ENCODE results near the gene KCNK18.
"Not testable (repeated sequence)": the region's sequence is repeated elsewhere in the genome, so short reads cannot be mapped to it uniquely, and the experiment has no call there.

KCNK18 gene

GRCh38 chr10:117222976-117223692, 25.8 kb downstream of the KCNK18 start:
- DNase-seq = no peak

DNA sequence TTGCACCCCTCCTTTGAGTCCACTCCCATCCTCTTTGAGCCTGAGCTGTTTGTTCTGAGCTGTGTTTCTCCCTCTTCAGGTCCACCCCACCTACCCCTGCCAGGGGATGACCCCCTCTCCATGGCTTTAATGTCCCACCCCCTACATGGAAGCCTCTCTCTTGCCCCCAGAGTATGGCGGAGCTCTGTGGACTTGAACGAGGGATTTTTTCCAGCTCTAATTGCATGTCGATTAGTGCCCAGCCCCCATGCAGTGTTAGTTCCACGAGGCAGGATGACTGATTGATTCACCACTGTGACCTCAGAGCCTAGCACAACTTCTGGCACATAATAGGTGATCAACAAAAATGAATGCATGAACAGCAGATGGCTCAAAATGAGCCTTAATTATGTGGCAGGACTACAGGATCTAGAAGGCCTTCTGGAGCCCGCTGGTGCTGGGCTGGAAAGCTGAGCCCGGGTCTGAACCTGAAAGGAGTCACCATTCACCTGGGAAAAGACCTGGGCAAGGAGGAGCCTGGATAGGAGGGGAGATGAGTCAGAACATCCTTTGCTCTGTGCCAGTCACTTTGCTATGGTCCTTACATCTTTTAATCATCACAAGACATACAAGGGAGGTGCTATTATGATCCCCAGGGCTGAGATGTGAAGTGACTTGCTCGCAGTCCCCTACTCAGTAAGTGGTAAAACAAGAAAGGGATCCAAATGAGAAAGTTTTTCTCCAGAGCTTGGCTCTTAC, 26.6 kb downstream of the KCNK18 start:
- no peak for DNase-seq

- no peak for DNase-seq
These were observed 27.6 kb downstream of the KCNK18 start for GRCh38 chr10:117224881-117225280.

- no peak for DNase-seq
These were observed 29.6 kb downstream of the KCNK18 start for GRCh38 chr10:117226813-117227451.

GRCh38 chr10:117228210-117228609, 30.9 kb downstream of the KCNK18 start:
- no peak for DNase-seq

DNA sequence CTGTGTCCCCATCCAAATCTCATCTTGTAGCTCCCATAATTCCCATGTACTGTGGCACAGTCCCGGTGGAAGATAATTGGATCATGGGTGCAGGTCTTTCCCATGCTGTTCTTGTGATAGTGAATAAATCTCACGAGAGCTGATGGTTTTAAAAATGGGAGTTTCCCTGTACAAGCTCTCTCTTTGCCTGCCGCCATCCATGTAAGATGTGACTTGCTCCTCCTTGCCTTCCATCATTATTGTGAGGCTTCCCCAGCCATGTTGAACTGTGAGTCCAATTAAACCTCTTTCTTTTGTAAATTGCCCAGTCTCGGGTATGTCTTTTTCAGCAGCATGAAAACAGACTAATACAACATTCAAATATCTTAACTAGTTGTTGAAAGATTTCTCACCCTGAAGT, 32.8 kb downstream of the KCNK18 start:
- DNase-seq = not testable (repeated sequence)

DNA sequence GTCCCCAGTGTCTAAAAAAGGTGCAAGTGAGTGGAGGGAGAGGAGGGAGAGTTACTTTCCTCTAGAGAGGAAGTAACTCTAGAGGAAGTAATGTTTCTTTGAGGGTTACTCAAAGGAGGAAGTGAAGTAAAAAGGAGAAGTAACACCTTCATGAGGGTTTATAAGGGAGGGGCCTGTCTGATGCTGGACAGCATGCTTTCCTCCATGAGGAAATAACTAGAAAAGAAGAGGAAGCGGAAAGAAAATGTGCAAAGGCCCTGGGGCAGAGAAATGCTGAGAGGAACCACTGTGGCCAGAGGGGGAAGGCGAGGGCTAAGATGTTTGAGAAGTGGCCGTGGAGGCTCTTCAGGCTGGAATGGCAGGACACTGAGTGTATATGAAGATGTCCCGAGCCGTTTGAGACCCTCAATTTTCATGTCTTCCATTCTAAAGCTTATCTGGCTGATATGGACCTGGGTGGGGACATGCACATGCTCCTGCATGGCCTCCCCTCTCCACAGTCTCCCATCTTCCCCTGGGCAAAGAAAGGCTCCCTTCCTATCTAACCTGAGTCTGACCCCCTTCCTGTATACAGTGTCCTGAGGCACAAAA, 40.2 kb downstream of the KCNK18 start:
- no peak for DNase-seq

GRCh38 chr10:117239051-117239450, 41.8 kb downstream of the KCNK18 start:
- no peak for DNase-seq

GRCh38 chr10:117239721-117240620, 42.7 kb downstream of the KCNK18 start:
- no peak for DNase-seq

- DNase-seq = no peak
These were observed 43.6 kb downstream of the KCNK18 start, which contains the start of gene SLC18A2 for GRCh38 chr10:117240621-117241529. SLC18A2 (plus strand) TSS chr10:117241114; CDS start chr10:117241694, 580 bp downstream.

DNA sequence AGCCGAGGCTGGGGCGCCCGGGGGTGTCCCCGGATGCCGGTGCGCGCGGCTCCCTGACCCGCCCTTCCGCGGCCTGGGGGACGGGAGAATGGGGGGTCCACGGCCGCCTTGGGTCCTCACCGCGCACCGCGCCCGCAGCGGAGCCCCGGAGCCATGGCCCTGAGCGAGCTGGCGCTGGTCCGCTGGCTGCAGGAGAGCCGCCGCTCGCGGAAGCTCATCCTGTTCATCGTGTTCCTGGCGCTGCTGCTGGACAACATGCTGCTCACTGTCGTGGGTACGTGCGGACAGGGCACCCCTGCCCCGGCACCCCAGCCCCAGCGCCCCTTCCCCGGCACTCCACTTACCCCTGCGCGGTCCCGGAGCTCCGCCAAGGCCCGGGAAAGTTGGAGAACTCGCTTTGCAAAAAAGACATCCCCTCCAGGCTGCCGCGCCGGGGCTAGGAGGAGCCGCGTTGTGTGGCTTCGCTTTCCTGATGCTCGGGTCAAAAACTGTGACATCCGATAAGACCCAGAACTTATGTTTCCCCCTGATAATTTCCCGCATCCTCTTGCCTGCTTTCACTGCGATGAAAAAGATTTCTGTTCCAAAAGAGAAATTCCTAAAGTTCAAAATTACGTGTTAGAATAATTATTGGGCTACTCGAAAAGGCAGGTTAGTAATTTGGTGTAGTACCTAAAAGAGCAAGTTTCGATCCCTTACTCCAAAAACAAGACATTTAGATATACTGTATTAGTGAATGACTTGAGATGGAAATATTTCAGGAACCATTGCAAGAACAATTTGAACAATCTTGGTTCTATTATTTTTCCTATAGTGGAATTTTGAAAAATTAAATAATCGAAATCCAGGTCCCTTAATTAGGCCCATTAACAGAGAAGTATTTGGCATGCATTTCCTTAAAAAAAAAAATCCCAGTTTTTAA, 44.5 kb downstream of the KCNK18 start:
- DNase-seq = no peak

GRCh38 chr10:117242463-117242832, 45.2 kb downstream of the KCNK18 start:
- no peak for DNase-seq

- no peak for DNase-seq
These were observed 49.8 kb downstream of the KCNK18 start for GRCh38 chr10:117246997-117247671.

- no peak for DNase-seq
These were observed 51.6 kb downstream of the KCNK18 start for GRCh38 chr10:117248750-117249465.

DNA sequence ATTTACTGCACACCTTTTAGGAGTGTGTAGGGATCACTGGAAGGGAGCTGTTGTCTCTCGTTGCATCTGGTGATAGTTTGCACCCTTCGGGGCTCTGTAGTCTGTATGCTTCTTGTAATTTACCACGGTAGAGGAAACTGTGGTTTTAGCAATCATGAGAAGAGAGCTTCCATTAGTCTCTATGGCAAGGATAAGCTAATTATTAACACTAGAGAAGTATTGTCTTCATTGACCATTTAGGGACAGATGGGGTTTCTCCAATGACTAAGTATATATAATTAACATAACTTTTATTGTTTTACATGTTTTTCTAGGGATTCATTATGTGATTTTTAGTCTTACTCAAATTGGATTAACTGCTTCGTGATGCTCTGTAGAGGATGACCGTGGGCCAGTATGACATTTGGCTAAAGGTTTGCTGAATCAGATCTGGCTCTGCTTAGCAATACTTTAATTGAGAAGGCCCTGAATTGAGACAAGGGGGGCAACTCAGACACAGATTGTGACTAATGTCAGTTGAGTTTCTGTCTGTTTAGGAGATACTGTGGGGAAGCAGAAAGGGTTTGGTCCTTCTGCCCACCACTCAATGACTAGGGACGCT, 52.3 kb downstream of the KCNK18 start:
- DNase-seq = no peak

DNA sequence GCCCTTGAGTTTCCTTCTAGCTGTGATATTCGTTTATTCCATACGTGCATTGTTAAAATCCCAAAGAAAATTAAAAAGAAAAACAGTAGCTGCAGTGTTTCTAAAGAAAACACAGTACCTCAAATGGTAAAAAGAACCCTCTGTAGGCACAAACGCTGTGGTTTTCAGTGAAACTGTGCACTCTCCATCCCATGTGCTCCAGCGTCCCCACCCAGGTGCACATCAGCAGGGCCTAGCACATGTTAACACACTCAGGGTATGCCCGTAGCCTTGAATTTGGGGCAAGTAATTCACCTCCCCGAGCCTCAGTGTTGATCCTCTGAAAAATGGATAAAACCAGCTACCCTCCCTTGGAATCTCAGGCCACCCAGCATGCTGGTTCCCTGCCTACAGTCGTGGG, 53.1 kb downstream of the KCNK18 start:
- peak; percentile 5 for DNase-seq

GRCh38 chr10:117253908-117254307, 56.6 kb downstream of the KCNK18 start:
- DNase-seq = no peak

GRCh38 chr10:117254338-117254737, 57.0 kb downstream of the KCNK18 start:
- no peak for DNase-seq
